ENCODE data around the gene MLEC.

Gene MLEC

DNA sequence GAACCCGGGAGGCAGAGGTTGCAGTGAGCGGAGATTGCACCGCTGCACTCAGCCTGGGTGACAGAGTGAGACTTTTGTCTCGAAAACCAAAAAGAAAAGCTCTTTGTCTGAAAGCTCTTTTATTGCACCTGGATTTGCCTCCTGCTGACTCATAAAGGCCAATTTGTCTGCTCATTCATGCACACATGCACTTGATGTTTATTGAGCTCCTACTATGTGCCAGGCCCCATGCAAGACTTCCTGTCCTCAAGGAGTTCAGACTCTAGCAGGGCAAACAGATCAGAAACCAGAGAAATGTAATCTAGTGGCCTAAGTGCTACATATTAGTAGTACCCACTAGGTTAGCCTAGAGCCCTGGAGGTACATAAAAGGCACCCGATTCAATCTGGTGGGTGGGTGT, 16.3 kb upstream of the MLEC start:
- no peak for DNase-seq (ENCODE audit: low read depth)
- TF ChIP-seq, protein P1, sequence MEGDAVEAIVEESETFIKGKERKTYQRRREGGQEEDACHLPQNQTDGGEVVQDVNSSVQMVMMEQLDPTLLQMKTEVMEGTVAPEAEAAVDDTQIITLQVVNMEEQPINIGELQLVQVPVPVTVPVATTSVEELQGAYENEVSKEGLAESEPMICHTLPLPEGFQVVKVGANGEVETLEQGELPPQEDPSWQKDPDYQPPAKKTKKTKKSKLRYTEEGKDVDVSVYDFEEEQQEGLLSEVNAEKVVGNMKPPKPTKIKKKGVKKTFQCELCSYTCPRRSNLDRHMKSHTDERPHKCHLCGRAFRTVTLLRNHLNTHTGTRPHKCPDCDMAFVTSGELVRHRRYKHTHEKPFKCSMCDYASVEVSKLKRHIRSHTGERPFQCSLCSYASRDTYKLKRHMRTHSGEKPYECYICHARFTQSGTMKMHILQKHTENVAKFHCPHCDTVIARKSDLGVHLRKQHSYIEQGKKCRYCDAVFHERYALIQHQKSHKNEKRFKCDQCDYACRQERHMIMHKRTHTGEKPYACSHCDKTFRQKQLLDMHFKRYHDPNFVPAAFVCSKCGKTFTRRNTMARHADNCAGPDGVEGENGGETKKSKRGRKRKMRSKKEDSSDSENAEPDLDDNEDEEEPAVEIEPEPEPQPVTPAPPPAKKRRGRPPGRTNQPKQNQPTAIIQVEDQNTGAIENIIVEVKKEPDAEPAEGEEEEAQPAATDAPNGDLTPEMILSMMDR (conservative IDR thresholded peaks at IDR 0.05; ENCODE audit: control insufficient read depth, insufficient read depth, low read depth, low read length), result no peak

DNA sequence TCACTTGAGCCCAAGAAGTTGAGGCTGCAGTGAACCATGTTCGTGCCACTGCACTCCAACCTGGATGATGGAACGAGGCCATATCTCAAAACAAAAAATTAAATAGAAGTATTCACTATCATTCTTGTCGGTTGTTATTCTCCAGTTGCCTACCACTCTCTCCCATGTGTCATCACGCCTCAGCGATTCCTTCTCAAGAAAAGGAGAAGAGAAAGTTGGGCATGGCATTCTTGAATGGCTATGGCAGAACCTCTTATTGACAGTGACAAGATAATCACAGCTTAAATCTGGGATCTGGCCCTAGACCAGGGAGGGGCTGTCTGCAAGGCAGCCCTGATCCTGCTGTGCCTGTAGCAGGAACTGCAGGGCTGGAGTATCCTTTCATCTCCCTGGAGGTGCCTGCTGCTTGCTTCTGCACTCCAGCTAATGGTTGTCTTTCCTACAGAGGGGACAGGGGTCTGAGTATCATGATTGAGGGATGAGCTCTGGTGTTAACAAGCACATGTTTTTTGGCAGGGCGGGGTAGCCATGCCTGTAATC, 12.8 kb upstream of the MLEC start:
- H3K4me3 ChIP-seq (ENCODE audit: control insufficient read depth, low read depth, low read length), result no peak overlapping the region
- DNase-seq (ENCODE audit: low read depth), result no peak

More for the DNA sequence above, 16.3 kb upstream of the MLEC start:
- no peak overlapping the region for H3K4me3 ChIP-seq (ENCODE audit: control insufficient read depth, low read depth, low read length)

DNA sequence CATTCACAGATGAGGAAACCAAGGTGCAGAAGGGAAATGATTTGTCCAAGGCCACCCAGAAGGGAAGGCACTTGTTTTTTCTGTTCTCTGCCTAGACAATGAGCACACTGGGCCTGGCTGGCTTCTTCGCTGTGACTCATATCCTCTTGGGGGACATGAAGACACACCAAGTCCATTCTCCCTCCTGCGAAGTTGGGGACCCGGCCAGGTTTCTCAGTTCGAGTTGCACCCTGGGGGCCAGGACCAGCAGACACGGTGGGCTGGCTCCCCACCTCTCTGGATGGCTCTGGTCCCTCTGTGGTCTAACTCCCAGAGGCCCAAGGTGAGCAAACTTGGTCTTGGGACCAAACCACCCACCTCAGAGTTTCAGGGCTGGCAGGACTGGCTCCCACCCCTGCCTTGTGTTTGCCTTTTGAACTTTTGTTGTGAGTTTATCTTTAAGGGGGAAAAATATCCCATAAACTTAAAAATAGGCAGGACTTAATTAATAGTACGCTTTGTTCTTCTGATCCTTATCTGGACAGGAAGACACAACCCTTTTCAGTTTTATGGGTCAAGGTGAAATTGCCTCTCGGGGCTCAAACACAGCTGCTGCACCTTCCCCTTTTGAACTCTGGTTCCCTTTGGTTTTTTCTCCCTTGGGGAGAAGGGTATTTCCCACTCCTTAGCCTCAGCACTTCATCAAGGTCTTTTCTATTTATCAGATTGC, 9.0 kb upstream of the MLEC start:
- peak; percentile 67 for DNase-seq (ENCODE audit: low read depth)
- no peak overlapping the region for H3K4me3 ChIP-seq (ENCODE audit: control insufficient read depth, low read depth, low read length)

More for the DNA sequence above, 12.8 kb upstream of the MLEC start:
- TF ChIP-seq, protein P1 (conservative IDR thresholded peaks at IDR 0.05; ENCODE audit: control insufficient read depth, insufficient read depth, low read depth, low read length), result no peak

DNA sequence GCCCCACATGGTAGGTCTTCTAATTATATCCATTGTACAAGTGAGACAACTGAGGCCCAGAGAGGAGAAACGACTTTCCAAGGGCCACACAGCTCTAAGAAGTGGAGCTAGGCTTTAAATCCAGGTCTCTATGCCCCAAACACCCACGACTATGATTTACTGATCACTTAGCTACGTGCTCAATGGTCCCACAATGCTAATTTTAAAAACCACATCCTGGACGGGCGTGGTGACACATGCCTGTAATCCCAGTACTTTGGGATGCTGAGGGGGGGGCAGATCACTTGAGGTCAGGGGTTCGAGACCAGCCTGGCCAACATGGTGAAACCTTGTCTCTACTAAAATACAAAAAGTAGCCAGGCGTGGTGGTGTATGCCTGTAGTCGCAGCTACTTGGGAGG, 8.4 kb upstream of the MLEC start:
- DNase-seq (ENCODE audit: low read depth), result peak; percentile 33
- no peak overlapping the region for H3K4me3 ChIP-seq (ENCODE audit: control insufficient read depth, low read depth, low read length)
- TF ChIP-seq, protein P1 (conservative IDR thresholded peaks at IDR 0.05; ENCODE audit: control insufficient read depth, insufficient read depth, low read depth, low read length), result no peak

More for the DNA sequence above, 9.0 kb upstream of the MLEC start:
- TF ChIP-seq, protein P1 (conservative IDR thresholded peaks at IDR 0.05; ENCODE audit: control insufficient read depth, insufficient read depth, low read depth, low read length), result no peak

DNA sequence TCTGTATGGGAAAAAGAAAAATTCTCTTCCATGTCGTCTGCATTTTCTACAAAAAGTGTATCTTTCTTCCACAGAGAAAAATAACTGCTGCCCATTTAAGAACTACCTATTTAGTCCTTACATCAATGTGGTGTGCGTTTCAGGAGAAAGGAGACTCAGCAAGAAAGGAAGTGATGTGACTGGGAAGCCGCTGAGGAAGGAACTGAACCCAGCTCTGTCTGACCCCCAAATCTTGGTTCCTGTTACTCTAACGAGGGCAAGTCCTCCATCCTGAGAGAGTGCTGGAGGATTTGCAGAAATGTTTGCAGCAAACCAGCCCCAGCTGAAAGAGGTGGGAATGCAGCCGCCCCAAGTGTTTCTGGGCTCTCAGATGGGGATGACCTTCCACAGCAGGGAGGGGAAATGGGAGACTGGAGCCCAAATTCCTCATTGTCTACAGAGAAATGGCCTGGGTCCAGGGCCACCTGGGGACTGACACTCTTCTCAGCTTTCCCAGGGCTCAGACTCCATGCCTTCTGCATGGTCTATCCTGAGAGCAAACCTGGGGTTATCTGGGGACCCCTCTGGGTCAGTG, 6.7 kb upstream of the MLEC start:
- DNase-seq (ENCODE audit: low read depth), result no peak
- TF ChIP-seq, protein P1 (conservative IDR thresholded peaks at IDR 0.05; ENCODE audit: control insufficient read depth, insufficient read depth, low read depth, low read length), result no peak
- no peak overlapping the region for H3K4me3 ChIP-seq (ENCODE audit: control insufficient read depth, low read depth, low read length)

GRCh38 chr12:120684523-120684932, 2.4 kb upstream of the MLEC start:
- peak; percentile 80 for DNase-seq (ENCODE audit: low read depth)

More at GRCh38 chr12:120684523-120684932, 2.4 kb upstream of the MLEC start:
- no peak overlapping the region for H3K4me3 ChIP-seq (ENCODE audit: control insufficient read depth, low read depth, low read length)
- TF ChIP-seq, protein P1 (conservative IDR thresholded peaks at IDR 0.05; ENCODE audit: control insufficient read depth, insufficient read depth, low read depth, low read length), result no peak
